ENCODE results near the gene HRC.
"Not testable (repeated sequence)": the region's sequence is repeated elsewhere in the genome, so short reads cannot be mapped to it uniquely, and the experiment has no call there.

Gene HRC

DNA sequence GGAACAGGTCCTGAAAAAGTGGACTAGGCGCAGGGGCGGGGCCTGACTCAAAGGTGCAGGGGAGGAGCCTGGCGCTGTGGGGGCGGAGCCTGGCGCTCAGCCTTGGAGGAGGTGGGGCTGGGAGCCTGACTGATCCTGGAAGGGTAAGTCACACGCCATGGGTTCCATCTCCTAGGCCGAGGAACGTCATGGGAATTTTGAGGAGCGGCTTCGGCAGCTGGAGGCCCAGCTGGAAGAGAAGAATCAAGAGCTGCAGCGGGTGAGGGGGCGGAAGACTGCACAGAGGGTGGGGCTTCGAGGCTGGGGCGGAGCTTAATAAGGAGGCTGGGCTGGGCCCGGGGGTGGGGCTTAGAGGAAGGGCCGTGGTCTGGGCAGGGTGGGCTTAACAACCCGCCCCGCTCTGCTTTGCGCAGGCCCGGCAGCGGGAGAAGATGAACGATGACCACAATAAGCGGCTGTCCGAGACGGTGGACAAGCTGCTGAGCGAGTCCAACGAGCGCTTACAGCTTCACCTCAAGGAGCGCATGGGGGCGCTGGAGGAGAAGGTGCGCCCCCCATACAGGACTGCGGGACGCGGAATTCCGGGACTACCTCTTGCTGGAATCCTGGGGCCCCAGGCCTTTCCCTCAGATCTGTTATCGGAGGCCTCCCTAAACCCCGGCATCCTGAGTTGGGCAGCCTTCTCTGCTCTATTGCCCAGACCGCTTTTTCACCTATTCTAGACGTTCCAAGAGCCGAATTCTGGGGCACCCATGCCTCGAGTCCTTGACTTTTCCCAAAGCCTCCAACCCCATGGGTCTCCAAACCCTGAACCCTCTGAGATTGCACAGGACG, 21.4 kb downstream of the HRC start:
- DNase-seq, result no peak

DNA sequence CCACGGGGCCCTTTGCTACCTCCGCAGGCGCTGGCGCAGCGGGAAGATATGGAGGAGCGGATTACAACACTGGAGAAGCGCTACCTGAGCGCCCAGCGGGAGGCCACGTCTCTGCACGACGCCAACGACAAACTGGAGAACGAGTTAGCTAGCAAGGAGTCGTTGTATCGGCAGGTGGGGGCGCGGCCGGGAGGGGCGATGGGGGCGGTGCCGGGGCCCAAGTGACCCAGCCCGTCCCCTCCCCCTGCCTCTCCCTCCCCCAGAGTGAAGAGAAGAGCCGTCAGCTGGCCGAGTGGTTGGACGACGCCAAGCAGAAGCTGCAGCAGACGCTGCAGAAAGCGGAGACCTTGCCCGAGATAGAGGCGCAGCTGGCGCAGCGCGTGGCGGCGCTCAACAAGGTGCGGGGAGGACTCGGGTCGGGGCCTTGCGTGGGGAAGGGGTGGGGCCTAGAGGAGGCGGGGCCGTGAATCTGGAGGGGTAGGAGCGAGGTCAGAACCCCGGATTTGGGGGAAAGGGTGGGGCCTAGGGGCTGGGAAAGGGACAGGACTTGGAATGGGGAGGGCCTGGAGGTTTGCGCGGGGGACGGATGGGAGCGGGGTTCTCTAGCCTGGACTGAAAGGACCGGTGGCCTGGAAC, 22.1 kb downstream of the HRC start:
- DNase-seq, result no peak

GRCh38 chr19:49130325-49130724, 24.9 kb downstream of the HRC start:
- DNase-seq, result no peak

GRCh38 chr19:49129238-49129583, 26.0 kb downstream of the HRC start:
- no peak for DNase-seq

DNA sequence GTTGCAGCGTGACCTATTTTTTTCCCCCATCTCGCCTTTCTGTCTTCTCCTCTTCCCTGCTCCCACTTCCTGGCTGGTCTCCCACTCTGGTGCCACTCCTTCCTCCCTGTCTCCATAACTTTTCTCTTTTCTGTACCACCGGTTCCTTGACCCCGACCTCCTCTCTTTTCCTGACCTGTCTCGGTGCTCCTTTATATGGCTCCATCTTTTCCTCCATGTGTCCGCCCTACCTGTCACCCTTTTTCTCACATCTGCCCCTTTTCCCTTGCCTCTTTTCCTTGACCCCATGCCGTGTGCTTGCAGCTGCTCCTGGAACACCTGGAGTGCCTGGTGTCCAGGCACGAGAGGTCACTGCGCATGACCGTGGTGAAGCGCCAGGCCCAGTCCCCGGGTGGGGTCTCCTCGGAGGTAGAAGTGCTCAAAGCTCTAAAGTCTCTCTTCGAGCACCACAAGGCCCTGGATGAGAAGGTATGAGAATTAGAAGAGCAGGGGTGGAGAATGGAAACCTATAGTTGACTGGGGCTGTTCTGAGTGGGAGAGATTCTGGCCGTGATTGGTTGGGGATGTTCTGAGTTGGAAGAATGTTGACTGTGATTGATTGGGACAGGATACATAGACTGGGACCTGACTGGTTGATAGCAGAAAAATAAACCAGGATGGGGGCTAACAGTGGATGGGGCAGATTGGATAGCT, 26.5 kb downstream of the HRC start:
- no peak for DNase-seq

GRCh38 chr19:49127674-49128544, 27.3 kb downstream of the HRC start:
- peak; percentile 71 to 82 for DNase-seq

GRCh38 chr19:49127225-49127624, 28.0 kb downstream of the HRC start:
- not testable (repeated sequence) for DNase-seq

- DNase-seq, result no peak
These were observed 28.6 kb downstream of the HRC start for GRCh38 chr19:49126575-49126974.

DNA sequence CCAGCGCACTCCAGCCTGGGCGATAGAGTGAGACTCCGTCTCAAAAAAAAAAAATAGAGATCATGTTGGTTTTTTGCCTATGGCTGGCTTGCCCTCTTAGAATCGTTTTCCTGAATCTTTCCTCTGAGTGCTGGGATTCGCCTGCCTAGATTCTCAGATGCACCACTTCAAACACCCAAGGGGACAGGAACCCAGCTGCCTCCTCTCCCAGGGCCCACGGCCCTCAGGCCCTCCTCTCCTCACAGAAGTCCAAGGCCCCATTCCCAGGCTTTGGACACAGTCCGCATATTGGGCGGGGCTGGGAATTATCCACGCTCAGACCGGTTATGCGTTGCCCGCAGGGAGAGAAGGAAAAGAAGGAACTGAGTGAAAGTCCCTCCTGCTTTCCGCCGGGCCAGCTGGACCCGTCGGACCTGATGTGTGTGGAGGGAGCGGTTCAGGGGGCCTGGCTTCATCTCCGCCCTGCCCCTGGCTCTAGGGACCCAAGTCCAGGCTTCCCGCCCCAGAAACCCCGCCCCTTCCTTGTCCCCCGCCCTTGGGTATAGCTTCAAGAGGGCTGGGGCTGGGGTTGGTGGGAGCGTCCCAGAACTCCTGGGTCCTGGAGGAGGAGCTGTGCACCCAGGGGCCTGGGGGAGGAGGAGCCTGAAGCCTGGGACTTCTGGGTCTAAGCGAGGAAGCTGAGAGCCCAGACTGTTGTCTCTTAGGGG, 30.0 kb downstream of the HRC start:
- no peak for DNase-seq

DNA sequence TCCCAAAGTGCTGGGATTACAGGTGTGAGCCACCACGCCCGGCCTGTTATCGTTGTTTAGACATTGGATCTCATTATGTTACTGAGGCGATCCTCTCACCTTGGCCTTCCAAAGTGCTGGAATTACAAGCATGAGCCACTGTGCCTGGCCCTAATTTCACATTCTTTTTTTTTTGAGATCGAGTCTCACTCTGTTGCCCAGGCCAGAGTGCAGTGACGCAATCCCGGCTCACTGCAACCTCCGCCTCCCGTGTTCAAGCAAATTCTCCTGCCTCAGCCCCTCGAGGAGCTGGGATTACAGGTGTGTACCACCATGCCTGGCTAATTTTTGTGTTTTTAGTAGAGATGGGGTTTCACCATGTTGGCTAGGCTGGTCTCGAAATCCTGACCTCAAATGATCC, 31.9 kb downstream of the HRC start:
- DNase-seq, result not testable (repeated sequence)

DNA sequence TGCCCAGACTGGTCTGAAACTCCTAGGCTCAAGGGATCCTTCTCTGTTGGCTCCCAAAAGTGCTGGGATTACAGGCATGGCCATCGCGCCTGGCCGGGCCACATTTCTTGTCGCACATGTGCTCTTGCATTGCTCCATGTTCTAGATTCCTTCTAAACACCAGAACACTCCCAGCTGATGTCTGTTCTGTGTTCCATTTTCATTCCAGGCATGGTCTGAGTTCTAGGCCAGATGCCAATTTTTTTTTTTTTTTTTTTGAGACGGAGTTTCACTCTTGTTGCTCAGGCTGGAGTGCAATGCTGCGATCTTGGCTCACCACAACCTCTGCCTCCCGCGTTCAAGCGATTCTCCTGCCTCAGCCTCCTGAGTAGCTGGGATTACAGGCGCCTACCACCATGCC, 33.4 kb downstream of the HRC start:
- not testable (repeated sequence) for DNase-seq

DNA sequence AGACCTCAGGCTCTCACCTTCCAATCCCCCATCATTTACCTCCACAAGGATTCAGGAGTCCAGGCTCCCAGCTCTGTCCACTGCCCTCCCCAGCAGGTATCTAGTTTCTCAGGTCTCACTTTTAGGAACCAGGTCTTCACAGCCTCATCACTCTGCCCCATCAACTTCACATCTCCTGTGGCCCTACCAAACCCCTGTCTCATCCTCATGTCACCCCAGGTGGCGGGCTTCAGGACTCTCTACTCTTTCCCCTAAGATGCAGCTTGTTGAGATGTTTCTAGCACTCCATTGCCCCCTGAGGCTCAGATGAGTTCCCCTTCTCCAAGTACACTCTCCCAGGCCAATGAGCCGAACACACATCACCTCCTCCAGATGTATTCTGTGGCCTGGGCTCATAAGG, 34.3 kb downstream of the HRC start:
- no peak for DNase-seq

DNA sequence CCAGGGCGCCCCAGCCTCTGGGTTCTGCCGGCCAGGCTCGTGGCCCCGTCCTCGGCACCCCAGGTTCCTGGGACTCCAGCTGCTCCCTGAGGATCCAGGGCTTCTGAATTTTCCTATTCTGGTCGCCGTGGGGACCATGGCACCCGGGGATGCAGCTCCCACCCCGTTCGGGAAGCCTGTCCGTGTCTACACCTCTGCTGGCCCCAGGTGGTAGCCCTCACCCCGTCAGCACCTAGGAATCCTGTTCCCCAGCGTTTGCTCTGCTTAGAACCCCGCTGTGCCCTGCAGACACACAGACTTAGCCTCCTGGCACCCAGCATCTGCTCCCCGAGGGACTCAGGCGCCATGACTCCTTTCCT, 34.9 kb downstream of the HRC start:
- no peak for DNase-seq

- DNase-seq, result no peak
These were observed 35.5 kb downstream of the HRC start, which contains the start of gene PPFIA3 for GRCh38 chr19:49119411-49120324. Gene PPFIA3, plus strand, starts transcription at chr19:49119544. Its CDS starts 8,330 bp downstream, at chr19:49127874.

DNA sequence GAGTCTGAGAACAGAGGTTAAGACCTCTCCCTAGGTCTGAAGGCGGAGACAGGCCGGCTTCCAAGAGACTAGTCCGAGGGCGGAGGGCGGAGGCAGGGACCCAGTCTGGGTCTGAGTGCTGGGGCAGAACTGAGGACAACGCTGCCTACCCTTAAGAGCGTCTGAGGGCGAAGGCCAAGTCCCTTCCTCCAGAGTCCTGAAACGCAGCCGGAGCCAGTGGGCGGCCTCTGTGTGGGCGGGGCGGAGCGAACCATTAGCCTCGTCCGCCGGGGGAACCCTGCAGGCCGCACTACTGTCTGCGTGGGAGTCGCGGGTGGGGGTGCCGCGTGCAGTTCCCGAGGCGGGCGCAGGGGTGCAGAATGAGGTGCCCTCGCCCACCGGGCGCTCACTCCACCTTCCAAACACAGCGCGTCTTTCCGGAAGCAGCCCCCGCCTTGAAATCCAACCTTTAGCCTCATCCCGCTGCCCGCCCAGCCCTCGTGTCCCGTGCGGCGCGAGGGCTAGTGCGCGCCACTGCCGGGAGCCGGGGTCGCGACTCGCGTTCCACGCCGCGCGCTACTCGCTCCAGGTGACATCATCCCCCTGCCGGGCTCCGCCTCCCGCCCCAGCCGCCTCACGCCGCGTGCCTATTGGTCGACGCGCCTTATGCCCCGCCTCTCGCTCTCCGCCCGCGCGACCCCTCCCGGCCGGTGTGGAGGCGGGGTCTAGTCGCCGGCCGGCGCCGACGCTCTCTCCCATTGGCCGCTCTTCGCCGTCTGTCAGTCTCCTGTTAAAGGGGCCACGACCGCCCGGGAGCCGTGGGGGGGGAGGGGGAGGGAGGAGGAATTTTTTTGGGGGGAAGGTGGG, 36.4 kb downstream of the HRC start, which contains the start of gene C19orf73:
Gene C19orf73, minus strand, starts transcription at position 579 of the 846 bp plus-strand sequence. Its CDS starts 121 bp downstream, at position 458.
- DNase-seq, result peak; percentile 65 to 87

DNA sequence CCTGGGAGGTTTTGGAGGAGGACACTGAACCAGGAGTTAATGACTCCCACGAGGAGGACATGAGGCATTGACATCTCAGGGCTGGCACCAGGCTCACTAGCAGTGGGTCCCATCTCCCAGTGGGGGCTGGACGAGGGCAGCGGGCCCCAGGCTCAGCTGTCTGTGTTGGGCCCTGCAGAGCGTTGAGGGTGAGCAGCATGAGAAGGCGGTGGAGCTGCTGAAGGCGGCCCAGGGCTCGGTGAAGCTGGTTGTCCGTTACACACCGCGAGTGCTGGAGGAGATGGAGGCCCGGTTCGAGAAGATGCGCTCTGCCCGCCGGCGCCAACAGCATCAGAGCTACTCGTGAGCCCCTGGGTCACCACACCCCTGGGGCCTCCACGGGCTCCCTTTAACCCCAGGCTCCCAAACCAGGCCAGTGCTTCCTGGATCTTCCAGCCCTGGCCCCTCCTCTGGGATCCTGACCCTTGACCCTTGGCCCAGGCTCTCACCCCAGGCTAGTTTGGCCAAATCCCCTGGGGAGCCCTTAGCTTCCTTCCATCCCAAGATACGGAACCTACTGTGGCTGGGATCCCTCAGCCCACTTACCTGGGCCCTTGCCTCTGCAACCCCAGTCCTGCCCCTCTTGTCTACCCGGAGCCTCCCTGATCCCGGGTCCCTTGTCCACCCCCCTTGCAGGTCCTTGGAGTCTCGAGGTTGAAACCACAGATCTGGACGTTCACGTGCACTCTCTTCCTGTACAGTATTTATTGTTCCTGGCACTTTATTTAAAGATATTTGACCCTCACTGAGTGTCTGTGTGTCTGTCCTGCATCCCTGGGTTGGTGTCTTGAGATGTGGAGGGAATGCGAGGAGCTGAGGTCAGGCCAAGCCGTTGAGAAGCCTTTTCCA, 37.3 kb downstream of the HRC start:
- DNase-seq, result no peak

GRCh38 chr19:49116544-49116943, 38.7 kb downstream of the HRC start:
- DNase-seq, result no peak

DNA sequence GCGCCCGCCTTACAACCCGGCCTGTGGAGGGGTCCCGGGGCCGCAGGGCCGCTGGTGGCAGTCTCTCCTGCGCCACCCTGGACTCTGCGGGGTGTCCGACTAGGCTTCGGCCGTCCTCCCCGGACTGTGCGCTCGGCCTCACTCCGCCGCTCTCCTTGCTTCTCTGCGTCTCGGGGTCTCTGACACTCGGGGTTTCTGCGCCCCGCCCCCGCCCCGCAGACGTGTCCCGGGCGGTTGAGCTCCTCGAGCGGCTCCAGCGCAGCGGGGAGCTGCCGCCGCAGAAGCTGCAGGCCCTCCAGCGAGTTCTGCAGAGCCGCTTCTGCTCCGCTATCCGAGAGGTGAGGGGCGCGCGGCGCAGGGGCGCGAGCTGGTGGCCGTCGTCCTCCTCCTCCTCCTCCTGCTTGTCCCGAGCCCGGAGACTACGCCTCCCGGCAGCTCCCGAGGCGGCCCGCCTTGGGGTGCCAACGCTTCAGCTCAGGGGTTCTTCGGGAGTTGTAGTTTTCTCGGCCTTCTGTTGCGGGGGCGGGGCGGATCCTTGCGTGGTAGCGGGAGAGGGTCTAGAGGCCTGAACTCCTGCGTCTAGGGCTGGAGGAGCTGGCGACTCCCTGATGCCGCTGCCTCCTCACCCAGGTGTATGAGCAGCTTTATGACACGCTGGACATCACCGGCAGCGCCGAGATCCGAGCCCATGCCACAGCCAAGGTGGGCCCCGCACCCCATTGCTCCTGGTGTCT, 40.4 kb downstream of the HRC start:
- peak; percentile 59 to 70 for DNase-seq

All from cerebellar nuclear complex (tissue), 1 donor.